Measurements from ENCODE around the gene MYOM1.

- TF ChIP-seq CTCF (IDR thresholded peaks at IDR 0.05) (no peak), POLR2A (IDR thresholded peaks at IDR 0.05) (no peak)
Observed at GRCh38 chr18:3121259-3121658, 98.5 kb downstream of the MYOM1 start.

Measured in thyroid gland (tissue), 4 donors.